B cell (primary cell): ENCODE measurements around the gene LAMC3.

Source experiments
- EZH2 ChIP-seq: IDR thresholded peaks from 2 replicates; pipeline ENCODE4 v1.6.1; 2012; ENCODE audit warnings: borderline replicate concordance, low read depth, mild to moderate bottlenecking, moderate library complexity, low read length; ENCODE audit not compliant: insufficient read depth, poor library complexity, severe bottlenecking
- TF ChIP-seq, protein P1 (sequence below): fragments of 200-600 bp; IDR thresholded peaks from one replicate; pipeline ENCODE4 v1.8.0; 2022; ENCODE audit warnings: antibody characterized with exemption, mild to moderate bottlenecking

DNA sequence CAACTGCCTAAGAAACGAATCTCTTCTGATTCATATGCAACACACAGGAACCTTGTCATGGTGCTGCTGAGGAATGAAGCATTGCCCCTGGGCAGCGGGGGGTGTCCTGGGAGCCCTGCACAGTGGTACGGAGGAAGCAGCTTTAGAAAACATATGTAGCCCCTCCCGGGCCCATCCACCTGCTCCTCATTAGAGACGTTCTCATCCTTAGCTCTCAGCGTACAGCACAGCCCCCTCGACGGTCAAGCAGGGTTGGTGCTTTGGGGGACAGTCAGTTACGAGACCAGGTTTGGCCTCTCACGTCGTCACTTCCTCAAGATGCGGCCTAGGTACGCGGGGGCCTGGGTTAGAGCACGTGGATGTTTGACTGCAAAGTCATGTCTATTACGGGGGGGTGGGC, 28.4 kb upstream of the LAMC3 start:
- TF ChIP-seq, protein P1, sequence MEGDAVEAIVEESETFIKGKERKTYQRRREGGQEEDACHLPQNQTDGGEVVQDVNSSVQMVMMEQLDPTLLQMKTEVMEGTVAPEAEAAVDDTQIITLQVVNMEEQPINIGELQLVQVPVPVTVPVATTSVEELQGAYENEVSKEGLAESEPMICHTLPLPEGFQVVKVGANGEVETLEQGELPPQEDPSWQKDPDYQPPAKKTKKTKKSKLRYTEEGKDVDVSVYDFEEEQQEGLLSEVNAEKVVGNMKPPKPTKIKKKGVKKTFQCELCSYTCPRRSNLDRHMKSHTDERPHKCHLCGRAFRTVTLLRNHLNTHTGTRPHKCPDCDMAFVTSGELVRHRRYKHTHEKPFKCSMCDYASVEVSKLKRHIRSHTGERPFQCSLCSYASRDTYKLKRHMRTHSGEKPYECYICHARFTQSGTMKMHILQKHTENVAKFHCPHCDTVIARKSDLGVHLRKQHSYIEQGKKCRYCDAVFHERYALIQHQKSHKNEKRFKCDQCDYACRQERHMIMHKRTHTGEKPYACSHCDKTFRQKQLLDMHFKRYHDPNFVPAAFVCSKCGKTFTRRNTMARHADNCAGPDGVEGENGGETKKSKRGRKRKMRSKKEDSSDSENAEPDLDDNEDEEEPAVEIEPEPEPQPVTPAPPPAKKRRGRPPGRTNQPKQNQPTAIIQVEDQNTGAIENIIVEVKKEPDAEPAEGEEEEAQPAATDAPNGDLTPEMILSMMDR = no peak
- TF ChIP-seq EZH2 = no peak
